Right cardiac atrium (tissue), 5 donors: ENCODE measurements around the gene OSTC. TPM values are rescaled to one million over a fixed set of nuclear protein-coding genes. Genes with fewer than 3 reads are reported as not detected.

Source experiments
- ATAC-seq, 2 donors: fragments of 200-7000 bp; cut with Tn5 transposase; one replicate each; pipeline versions ENCODE4 v1.8.0 to v1.9.1; 2020; ENCODE audit warnings: moderate library complexity in 2 of 2, mild to moderate bottlenecking in 1 of 2
- DNase-seq, 3 donors: peaks; one replicate each; pipeline ENCODE4 v3.0.0-alpha.2; 2020
- H3K27ac ChIP-seq: one replicate; pipeline ENCODE4 v1.5.1; 2013; ENCODE audit warnings: mild to moderate bottlenecking, low read length, control low read depth, moderate library complexity
- H3K27me3 ChIP-seq: one replicate; pipeline ENCODE4 v1.6.1; 2013; ENCODE audit not compliant: control insufficient read depth, insufficient read depth
- H3K4me1 ChIP-seq: one replicate; pipeline ENCODE4 v1.6.1; 2013; ENCODE audit warnings: low read length; ENCODE audit not compliant: control insufficient read depth, insufficient read depth
- H3K4me3 ChIP-seq: one replicate; pipeline ENCODE4 v1.5.1; 2013; ENCODE audit warnings: low read length, control low read depth
- H3K9me3 ChIP-seq: one replicate; pipeline ENCODE4 v1.6.1; 2013; ENCODE audit warnings: low read length; ENCODE audit not compliant: control insufficient read depth
- WGBS: extraction: QIAGEN DNeasy Blood & Tissue Kit; methylation state at CpG from one replicate; pipeline ENCODE4 v1.1.7; 2013; 5-methylcytosine and 5-hydroxymethylcytosine counted together
- intact Hi-C, 4 donors: fragments of 100-400 bp; cut with DNase I; formaldehyde crosslinking; loops; one replicate each; pipeline versions ENCODE4 v1.11.0 to v1.14.0; 2022 to 2023
- polyA plus RNA-seq: library from polyadenylated mRNA; stranded (reverse); fragments of 200-250 nt; gene quantifications from one replicate; pipeline ENCODE4 v1.2.3, GENCODE V29; 2013
- total RNA-seq, 4 donors: library from RNA; stranded (reverse); fragmentation: NEBNext Ultra II Directional; extraction: Animal tissue kit (Norgen Biotek cat#: 25700); gene quantifications; one replicate each; pipeline ENCODE4 v1.2.1, GENCODE V29; 2021
- donor health status: healthy with polysubstance abuse.
- donor health status: DM: no; HTN: yes; CAD: no.
- donor health status: DM: no; HTN: no; CAD: no.
- donor health status: DM: no; HTN: yes; CAD: no; lungs with severe emphysema.
- donor health status: DM: yes; HTN: yes; CAD: no.

Gene OSTC
- total and polyA plus RNA-seq, 5 donors = 26.6 to 51.6 (median 35.3) TPM

- no peaks in the 10 kb centered on the region for H3K27me3 ChIP-seq
Observed at GRCh38 chr4:108649863-108650211, 562 bp upstream of the OSTC start.

DNA sequence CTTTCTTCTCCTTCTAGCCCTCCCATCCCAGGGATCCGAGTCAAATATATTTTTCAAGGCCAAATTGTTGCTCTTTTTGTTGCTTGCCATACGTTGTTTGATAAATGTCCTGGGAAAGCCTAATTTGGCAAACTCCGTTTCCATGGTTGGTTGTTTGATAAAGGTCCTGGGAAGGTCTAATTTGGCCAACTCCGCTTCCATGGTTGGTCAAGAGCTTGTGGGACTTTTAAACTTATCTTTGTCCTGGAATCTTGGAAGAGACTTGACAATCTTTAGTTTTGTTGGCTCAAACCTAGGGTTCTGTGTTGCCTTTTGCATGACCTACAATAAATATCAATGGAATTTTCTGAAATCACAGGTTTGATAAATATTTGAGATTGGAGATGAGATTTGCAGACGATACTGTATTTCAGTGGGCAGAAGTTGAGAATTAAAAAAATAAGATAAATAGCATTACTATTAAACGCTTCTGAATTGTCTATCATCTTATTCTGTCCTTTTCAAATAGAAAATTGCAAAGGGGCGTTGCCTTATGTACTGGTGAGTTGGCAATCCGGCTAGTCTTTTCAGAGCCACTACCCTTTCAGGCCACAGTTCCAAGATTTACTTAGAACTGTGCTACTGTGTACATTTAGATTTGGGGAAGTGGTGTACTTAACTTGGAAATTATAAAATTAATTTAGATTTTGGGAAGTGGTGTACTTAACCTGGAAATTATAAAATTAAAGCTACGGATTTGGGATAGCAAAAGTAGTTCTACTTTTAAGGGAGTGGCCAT, 804 bp downstream of the OSTC start:
- Histone ChIP-seq H3K9me3 (no peaks in the 10 kb centered on the region), H3K27me3 (no peaks in the 10 kb centered on the region), H3K27ac (peak overlapping the region; percentile 95), H3K4me3 (peak overlapping the region; percentile 95), H3K4me1 (no peaks in the 10 kb centered on the region)
- WGBS = 4% methylated on average over 9 of the region's 9 CpGs
- intact Hi-C loops = no loop called here
- no peak for DNase-seq
- ATAC-seq = peak in 1 of 2 donors; percentile 54

More at GRCh38 chr4:108649863-108650211, 562 bp upstream of the OSTC start:
- DNase-seq = no peak
- intact Hi-C loops = no loop called here
- H3K4me1 ChIP-seq = no peaks in the 10 kb centered on the region
- no peak overlapping the region for H3K27ac ChIP-seq
- 2% methylated on average over 6 of the region's 6 CpGs for WGBS
- ATAC-seq = peak in 1 of 2 donors; percentile 3
- no peaks in the 10 kb centered on the region for H3K9me3 ChIP-seq
- peak overlapping the region; percentile 44 for H3K4me3 ChIP-seq

- Histone ChIP-seq H3K4me3 (no peak overlapping the region), H3K27me3 (no peaks in the 10 kb centered on the region), H3K4me1 (no peaks in the 10 kb centered on the region), H3K27ac (no peak overlapping the region), H3K9me3 (no peaks in the 10 kb centered on the region)
- DNase-seq = no peak
- 68% methylated on average over 3 of the region's 3 CpGs for WGBS
- ATAC-seq = no peak
- intact Hi-C loops = no loop called here
Observed at GRCh38 chr4:108662629-108663028, 12.2 kb downstream of the OSTC start.

DNA sequence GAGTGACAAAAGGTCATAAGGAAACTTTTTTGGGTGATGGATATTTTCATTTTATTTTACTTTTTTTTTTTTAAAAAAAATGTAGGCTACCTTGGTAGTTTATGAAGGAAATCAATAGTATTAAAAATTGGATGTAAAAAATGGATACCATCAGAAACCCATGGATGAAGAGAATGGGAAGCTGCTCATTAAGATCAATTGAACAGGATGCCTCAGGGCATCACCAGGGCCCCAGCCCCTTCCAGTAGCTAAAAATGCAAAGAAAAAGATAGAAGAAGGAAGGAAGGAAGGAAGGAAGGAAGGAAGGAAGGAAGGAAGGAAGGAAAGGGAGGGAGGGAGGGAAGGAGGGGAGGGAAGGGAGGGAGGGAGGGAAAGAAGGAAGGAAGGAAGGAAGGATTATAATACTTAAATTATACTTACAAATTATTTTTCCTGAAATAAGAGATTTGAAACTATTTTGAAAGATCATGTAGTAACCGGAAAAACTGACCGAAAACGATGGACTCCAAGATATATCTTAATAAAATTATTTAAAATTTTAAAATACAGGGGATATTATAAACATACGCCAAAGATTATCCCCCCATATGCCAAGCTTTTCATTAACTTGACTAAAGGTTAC, 24.1 kb downstream of the OSTC start:
- intact Hi-C loops = no loop called here
- Histone ChIP-seq H3K27ac (no peak overlapping the region), H3K4me3 (no peak overlapping the region), H3K27me3 (no peaks in the 10 kb centered on the region), H3K4me1 (no peaks in the 10 kb centered on the region), H3K9me3 (no peaks in the 10 kb centered on the region)
- 85% methylated on average over 4 of the region's 4 CpGs for WGBS
- ATAC-seq = no peak
- DNase-seq = no peak

GRCh38 chr4:108681321-108681809, 31.0 kb downstream of the OSTC start:
- Histone ChIP-seq H3K4me1 (no peaks in the 10 kb centered on the region), H3K4me3 (no peak overlapping the region), H3K9me3 (no peaks in the 10 kb centered on the region), H3K27ac (no peak overlapping the region), H3K27me3 (no peaks in the 10 kb centered on the region)
- intact Hi-C loops = no loop called here
- ATAC-seq = no peak
- 79% methylated on average over 5 of the region's 5 CpGs for WGBS
- no peak for DNase-seq

DNA sequence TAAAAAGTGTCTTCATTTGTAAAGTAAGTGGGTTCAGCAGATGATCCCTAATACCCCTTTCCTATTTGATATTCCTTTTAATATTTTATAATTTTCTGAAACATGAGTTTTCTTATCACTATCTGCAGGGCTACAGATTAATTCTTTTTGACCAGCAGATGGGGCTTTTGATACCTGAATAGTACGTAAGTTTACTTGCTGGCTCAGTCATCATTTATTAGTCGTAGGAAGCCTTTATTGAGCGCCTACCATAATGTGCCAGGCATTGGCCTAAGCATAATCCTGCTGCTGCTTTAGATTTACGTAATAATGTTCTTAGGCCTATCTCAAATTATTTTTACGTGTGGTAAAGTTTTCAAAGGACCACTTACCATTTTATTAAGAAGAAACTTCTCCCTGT, 33.1 kb downstream of the OSTC start:
- Histone ChIP-seq H3K4me1 (no peaks in the 10 kb centered on the region), H3K27me3 (no peaks in the 10 kb centered on the region), H3K4me3 (no peak overlapping the region), H3K27ac (no peak overlapping the region), H3K9me3 (no peaks in the 10 kb centered on the region)
- WGBS = 44% methylated on average over 5 of the region's 5 CpGs
- intact Hi-C loops = no loop called here
- no peak for ATAC-seq
- DNase-seq = no peak

GRCh38 chr4:108685036-108685686, 34.8 kb downstream of the OSTC start:
- no peak for ATAC-seq

GRCh38 chr4:108690738-108691137, 40.3 kb downstream of the OSTC start:
- H3K4me3 ChIP-seq = no peak overlapping the region
- no peak overlapping the region for H3K27ac ChIP-seq
- DNase-seq = no peak
- H3K27me3 ChIP-seq = no peaks in the 10 kb centered on the region
- no peaks in the 10 kb centered on the region for H3K4me1 ChIP-seq
- no peaks in the 10 kb centered on the region for H3K9me3 ChIP-seq
- 67% methylated on average over 1 of the region's 1 CpG for WGBS
- intact Hi-C loops = no loop called here
- ATAC-seq = no peak

More at GRCh38 chr4:108685036-108685686, 34.8 kb downstream of the OSTC start:
- no peaks in the 10 kb centered on the region for H3K27me3 ChIP-seq
- no peak overlapping the region for H3K27ac ChIP-seq
- H3K4me1 ChIP-seq = no peaks in the 10 kb centered on the region
- DNase-seq = no peak
- WGBS = 85% methylated on average over 4 of the region's 4 CpGs
- H3K4me3 ChIP-seq = no peak overlapping the region
- no peaks in the 10 kb centered on the region for H3K9me3 ChIP-seq
- intact Hi-C loops = no loop called here

DNA sequence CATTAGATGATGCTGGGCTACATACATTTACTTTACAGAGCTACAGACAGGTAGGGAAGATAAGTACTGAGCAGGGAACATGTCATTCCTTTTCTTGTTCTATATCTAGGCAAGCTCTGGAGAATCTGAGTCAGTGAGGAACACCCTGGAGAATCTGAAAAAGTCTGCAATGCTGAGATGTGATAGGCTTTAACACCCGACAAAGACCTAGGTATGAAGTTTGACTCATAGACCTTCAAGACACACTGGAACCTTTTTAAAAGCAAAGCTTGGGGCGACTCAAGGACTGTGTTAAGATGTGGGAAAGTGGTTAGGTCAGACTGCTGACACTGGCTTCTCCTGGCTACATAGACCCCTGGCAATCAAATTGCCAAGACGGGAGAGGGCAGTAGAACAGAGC, 42.8 kb downstream of the OSTC start:
- Histone ChIP-seq H3K27me3 (no peaks in the 10 kb centered on the region), H3K9me3 (no peaks in the 10 kb centered on the region), H3K27ac (no peak overlapping the region), H3K4me1 (no peaks in the 10 kb centered on the region), H3K4me3 (no peak overlapping the region)
- intact Hi-C loops = no loop called here
- ATAC-seq (no peak), DNase-seq (no peak)
- WGBS = 80% methylated on average over 3 of the region's 3 CpGs

- ATAC-seq (no peak), DNase-seq (no peak)
- Histone ChIP-seq H3K27ac (no peak overlapping the region), H3K4me1 (no peaks in the 10 kb centered on the region), H3K9me3 (no peaks in the 10 kb centered on the region), H3K4me3 (no peak overlapping the region), H3K27me3 (no peaks in the 10 kb centered on the region)
- intact Hi-C loops = no loop called here
- WGBS = 85% methylated on average over 3 of the region's 3 CpGs
Observed at GRCh38 chr4:108693819-108694218, 43.4 kb downstream of the OSTC start.

DNA sequence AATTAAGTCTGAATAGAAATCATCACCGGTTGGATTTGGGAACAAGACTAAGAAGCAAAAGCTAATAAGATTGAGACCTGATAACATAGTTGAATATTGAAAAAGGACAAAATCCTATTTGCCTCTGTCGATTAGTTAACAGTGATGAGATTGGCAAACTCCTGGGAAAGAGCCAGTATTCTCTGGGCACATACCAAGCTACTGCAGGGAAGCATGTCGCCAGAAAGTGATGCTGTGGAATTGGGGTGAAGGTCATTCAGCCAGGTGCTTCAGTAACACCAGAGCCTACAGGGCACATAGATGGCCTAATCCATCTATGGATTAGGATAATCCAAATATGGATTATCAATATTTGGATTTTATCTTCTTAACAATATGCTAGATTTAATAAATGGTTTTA, 44.0 kb downstream of the OSTC start:
- no peak overlapping the region for H3K4me3 ChIP-seq
- no peaks in the 10 kb centered on the region for H3K4me1 ChIP-seq
- no peaks in the 10 kb centered on the region for H3K9me3 ChIP-seq
- H3K27me3 ChIP-seq = no peaks in the 10 kb centered on the region
- 85% methylated on average over 3 of the region's 3 CpGs for WGBS
- DNase-seq = no peak
- intact Hi-C loops = no loop called here
- no peak for ATAC-seq
- no peak overlapping the region for H3K27ac ChIP-seq
